ENCODE results near the gene CCNL2.

Gene CCNL2

GRCh38 chr1:1393014-1393413 lies 6.1 kb downstream of the CCNL2 start (continued):
- TF ChIP-seq ZNF510 (tag by site-specific recombination; IDR thresholded peaks at IDR 0.05; ENCODE audit: insufficient replicate concordance) (no peak), ZNF174 (tag by site-specific recombination; IDR thresholded peaks at IDR 0.05) (no peak), ZNF670 (tag by site-specific recombination; IDR thresholded peaks at IDR 0.05; ENCODE audit: low read depth) (no peak), SCRT1 (tag by site-specific recombination; IDR thresholded peaks at IDR 0.05; ENCODE audit: borderline replicate concordance) (no peak), ZNF600 (tag by site-specific recombination; IDR thresholded peaks at IDR 0.05) (no peak), ZNF518A (tag by site-specific recombination; conservative IDR thresholded peaks at IDR 0.05; ENCODE audit: low read depth) (no peak), ZNF549 (tag by site-specific recombination; IDR thresholded peaks at IDR 0.05) (no peak), ZNF423 (tag by site-specific recombination; IDR thresholded peaks at IDR 0.05) (no peak), ZNF140 (tag by site-specific recombination; IDR thresholded peaks at IDR 0.05) (no peak), YY2 (tag by site-specific recombination; IDR thresholded peaks at IDR 0.05) (no peak)
- TF ChIP-seq, protein P1, sequence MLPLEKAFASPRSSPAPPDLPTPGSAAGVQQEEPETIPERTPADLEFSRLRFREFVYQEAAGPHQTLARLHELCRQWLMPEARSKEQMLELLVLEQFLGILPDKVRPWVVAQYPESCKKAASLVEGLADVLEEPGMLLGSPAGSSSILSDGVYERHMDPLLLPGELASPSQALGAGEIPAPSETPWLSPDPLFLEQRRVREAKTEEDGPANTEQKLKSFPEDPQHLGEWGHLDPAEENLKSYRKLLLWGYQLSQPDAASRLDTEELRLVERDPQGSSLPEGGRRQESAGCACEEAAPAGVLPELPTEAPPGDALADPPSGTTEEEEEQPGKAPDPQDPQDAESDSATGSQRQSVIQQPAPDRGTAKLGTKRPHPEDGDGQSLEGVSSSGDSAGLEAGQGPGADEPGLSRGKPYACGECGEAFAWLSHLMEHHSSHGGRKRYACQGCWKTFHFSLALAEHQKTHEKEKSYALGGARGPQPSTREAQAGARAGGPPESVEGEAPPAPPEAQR (tag by site-specific recombination; IDR thresholded peaks at IDR 0.05): no peak

DNA sequence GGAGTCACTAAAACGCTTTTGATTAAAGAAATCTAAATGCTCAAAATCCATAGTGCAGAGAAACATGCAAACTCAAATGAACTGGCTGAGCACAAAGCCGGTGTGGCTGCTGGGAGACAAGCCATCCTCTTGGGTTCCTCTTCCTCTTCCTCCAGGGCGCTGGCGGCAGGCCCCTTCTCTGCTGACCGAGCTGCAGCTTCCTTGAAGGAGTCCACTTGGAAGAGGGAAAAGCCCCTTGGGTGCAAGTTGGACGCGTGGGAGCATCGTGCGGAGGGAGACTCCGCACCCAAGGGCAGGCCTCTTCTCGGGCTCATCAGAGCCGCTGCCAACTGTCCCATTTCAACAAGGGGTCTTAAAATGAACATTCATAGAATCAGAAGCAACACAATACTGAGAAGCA lies 7.9 kb downstream of the CCNL2 start:
- H3K36me3 ChIP-seq (ENCODE audit: control insufficient read depth in 2 of 2, insufficient read depth in 1 of 2, low read length in 2 of 2): peaks cover 68 to 100% of the 10 kb centered on the region in 2 experiments
- POLR2A ChIA-PET: interaction anchor here (0.9 to 1.2 kb wide), 2 partner anchors 9 to 43 kb away, joined by 3 read pairs; no protein-coding TSS in a partner anchor
- CTCF ChIA-PET: interaction anchor here (0.6 to 2.2 kb wide), 6 partner anchors 9 to 113 kb away, joined by 3 to 9 read pairs (median 4); partner anchors contain the start of gene ATAD3C
- TF ChIP-seq ZNF169 (tag by site-specific recombination; IDR thresholded peaks at IDR 0.05) (no peak), ZNF175 (tag by site-specific recombination; IDR thresholded peaks at IDR 0.05) (no peak), BCL11B (tag by site-specific recombination; IDR thresholded peaks at IDR 0.05; ENCODE audit: low read depth) (no peak), ZNF155 (tag by site-specific recombination; IDR thresholded peaks at IDR 0.05) (no peak), ZNF549 (tag by site-specific recombination; IDR thresholded peaks at IDR 0.05) (no peak), ZNF354C (tag by site-specific recombination; IDR thresholded peaks at IDR 0.05; ENCODE audit: borderline replicate concordance, low read depth) (no peak), ZNF777 (tag by site-specific recombination; IDR thresholded peaks at IDR 0.05; ENCODE audit: borderline replicate concordance) (no peak), PRDM6 (tag by site-specific recombination; IDR thresholded peaks at IDR 0.05) (no peak), SP7 (tag by site-specific recombination; IDR thresholded peaks at IDR 0.05) (no peak)
- TF ChIP-seq, protein P2, sequence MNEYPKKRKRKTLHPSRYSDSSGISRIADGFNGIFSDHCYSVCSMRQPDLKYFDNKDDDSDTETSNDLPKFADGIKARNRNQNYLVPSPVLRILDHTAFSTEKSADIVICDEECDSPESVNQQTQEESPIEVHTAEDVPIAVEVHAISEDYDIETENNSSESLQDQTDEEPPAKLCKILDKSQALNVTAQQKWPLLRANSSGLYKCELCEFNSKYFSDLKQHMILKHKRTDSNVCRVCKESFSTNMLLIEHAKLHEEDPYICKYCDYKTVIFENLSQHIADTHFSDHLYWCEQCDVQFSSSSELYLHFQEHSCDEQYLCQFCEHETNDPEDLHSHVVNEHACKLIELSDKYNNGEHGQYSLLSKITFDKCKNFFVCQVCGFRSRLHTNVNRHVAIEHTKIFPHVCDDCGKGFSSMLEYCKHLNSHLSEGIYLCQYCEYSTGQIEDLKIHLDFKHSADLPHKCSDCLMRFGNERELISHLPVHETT (tag by site-specific recombination; IDR thresholded peaks at IDR 0.05): no peak
- TF ChIP-seq, protein P3, sequence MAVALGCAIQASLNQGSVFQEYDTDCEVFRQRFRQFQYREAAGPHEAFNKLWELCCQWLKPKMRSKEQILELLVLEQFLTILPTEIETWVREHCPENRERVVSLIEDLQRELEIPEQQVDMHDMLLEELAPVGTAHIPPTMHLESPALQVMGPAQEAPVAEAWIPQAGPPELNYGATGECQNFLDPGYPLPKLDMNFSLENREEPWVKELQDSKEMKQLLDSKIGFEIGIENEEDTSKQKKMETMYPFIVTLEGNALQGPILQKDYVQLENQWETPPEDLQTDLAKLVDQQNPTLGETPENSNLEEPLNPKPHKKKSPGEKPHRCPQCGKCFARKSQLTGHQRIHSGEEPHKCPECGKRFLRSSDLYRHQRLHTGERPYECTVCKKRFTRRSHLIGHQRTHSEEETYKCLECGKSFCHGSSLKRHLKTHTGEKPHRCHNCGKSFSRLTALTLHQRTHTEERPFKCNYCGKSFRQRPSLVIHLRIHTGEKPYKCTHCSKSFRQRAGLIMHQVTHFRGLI (tag by site-specific recombination; IDR thresholded peaks at IDR 0.05): no peak
- TF ChIP-seq, protein P4, sequence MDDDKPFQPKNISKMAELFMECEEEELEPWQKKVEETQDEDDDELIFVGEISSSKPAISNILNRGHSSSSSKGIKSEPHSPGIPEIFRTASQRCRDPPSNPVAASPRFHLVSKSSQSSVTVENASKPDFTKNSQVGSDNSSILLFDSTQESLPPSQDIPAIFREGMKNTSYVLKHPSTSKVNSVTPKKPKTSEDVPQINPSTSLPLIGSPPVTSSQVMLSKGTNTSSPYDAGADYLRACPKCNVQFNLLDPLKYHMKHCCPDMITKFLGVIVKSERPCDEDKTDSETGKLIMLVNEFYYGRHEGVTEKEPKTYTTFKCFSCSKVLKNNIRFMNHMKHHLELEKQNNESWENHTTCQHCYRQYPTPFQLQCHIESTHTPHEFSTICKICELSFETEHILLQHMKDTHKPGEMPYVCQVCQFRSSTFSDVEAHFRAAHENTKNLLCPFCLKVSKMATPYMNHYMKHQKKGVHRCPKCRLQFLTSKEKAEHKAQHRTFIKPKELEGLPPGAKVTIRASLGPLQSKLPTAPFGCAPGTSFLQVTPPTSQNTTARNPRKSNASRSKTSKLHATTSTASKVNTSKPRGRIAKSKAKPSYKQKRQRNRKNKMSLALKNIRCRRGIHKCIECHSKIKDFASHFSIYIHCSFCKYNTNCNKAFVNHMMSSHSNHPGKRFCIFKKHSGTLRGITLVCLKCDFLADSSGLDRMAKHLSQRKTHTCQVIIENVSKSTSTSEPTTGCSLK (tag by site-specific recombination; IDR thresholded peaks at IDR 0.05): no peak

More for the DNA sequence above, 7.9 kb downstream of the CCNL2 start:
- Histone ChIP-seq H3K9me3 (ENCODE audit: control insufficient read depth, insufficient read depth, low read depth, low read length) (no peaks in the 10 kb centered on the region), H3K27ac (ENCODE audit: extremely low read depth, low read depth, low read length) (no peak overlapping the region), H3K4me1 (ENCODE audit: control insufficient read depth, insufficient read depth, low read length) (no peaks in the 10 kb centered on the region), H3K4me3 (ENCODE audit: low read depth, low read length) (no peak overlapping the region)
